Mononuclear cell (primary cell): Measurements from ENCODE around the gene DGKI. TPM values are rescaled to one million over a fixed set of nuclear protein-coding genes. Genes with fewer than 3 reads are reported as not detected.
"Not testable (repeated sequence)": the region's sequence is repeated elsewhere in the genome, so short reads cannot be mapped to it uniquely, and the experiment has no call there.

ENCODE experiments used
- H3K27me3 ChIP-seq: 2 replicates; pipeline ENCODE4 v1.6.0; 2011; ENCODE audit warnings: low read length, control low read depth; ENCODE audit not compliant: insufficient read depth
- H3K4me1 ChIP-seq: 2 replicates; pipeline ENCODE4 v1.5.1; 2011; ENCODE audit warnings: mild to moderate bottlenecking, low read length, control low read depth; ENCODE audit not compliant: insufficient read depth
- H3K4me3 ChIP-seq: 2 replicates; pipeline ENCODE4 v1.5.1; 2011; ENCODE audit warnings: mild to moderate bottlenecking, low read length, moderate library complexity
- H3K9me3 ChIP-seq: 2 replicates; pipeline ENCODE4 v1.5.1; 2011; ENCODE audit warnings: low read depth, mild to moderate bottlenecking, control low read depth, low read length
- total RNA-seq: library from RNA; depleted of rRNA; stranded (reverse); fragments of >200 nt; gene quantifications from one replicate; pipeline ENCODE4 v1.2.3, GENCODE V29; 2012

DGKI gene
- total RNA-seq, 1 donor: 0.21 TPM

DNA sequence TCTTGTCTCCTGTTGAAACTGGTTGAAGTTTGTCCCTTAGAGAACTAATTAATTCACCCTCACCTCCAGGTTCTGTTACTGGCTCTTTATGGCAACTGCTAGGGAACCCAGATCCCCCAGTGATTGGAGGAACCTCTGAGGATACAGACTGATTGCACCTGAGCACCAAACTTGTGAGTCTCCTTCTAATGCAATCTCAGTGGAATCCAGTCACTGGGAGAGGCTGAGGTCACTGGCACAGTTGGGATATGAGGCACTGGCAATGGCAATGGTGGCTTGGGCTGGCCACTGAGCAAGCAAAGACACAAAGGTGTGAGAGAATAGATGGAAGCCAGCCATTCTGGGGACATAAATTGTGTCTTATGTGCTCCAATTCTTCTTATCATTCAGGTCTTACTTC is 5.3 kb upstream of the DGKI start:
- Histone ChIP-seq H3K27me3 (peaks cover 26% of the 10 kb centered on the region), H3K4me1 (peaks cover 5% of the 10 kb centered on the region), H3K9me3 (no peaks in the 10 kb centered on the region), H3K4me3 (no peak overlapping the region)

DNA sequence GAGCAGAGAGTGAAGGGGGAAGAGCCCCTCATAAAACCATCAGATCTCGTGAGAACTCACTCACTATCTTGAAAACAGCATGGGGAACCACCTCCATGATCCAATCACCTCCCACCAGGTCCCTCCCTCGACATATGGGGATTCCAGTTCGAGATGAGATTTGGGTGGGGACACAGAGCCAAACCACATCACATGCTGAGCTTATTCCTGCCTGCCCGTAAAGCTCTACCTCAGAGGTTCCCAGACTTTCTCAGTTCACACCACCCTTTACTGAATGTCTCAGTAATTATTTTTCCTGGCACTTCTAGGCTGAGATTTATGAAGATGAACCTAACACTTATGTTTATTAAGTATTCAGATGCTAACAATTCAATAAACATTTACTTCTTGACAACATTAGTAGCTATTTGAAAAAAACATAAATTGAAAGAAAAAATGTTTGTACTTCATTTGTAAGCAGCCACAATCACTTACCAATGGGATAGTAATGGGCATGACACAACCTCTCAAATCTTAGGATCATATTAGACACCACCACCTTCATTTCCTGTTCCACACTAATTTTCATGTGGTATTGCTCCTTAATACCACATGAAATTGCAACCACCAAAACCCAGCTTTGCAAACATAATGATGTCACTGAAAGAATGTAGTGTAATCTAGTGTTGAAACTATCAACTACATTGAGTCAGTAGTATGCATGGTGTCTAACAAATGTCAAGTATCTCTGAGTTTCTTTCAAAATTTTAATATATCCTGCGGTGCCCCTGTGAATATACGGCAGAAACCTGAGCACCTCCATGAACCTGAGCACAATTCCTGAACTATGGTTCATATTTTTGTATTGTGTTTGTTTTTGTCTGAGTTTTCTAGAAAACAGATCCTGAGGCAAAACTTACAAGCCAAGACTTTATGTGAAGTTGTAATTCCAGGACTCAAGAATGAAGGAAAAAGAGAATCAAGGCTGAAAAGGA is 4.5 kb upstream of the DGKI start:
- Histone ChIP-seq H3K4me3 (no peak overlapping the region), H3K27me3 (peaks cover 29% of the 10 kb centered on the region), H3K4me1 (peaks cover 9% of the 10 kb centered on the region), H3K9me3 (no peaks in the 10 kb centered on the region)

DNA sequence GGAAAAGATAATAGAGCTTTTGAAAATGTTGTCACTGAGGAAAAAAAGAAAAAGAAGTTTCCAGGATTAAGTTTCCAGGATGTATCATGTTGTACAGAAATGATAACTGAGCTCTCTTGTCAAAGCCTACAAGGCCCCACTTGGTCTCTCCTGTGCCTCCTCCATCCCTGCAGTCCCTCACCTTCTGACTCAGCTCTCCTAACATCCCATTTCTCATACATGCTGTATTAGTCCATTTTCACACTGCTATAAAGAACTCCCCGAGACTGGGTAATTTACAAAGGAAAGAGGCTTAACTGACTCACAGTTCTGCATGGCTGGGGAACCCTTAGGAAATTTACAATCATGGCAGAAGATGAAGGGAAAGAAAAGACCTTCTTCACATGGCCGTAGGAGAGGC is 3.8 kb upstream of the DGKI start:
- H3K27me3 ChIP-seq: peaks cover 36% of the 10 kb centered on the region
- H3K9me3 ChIP-seq: no peaks in the 10 kb centered on the region
- H3K4me1 ChIP-seq: peaks cover 9% of the 10 kb centered on the region
- no peak overlapping the region for H3K4me3 ChIP-seq

- Histone ChIP-seq H3K4me1 (peaks cover 9% of the 10 kb centered on the region), H3K9me3 (no peaks in the 10 kb centered on the region), H3K27me3 (peaks cover 60% of the 10 kb centered on the region), H3K4me3 (no peak overlapping the region)
Observed at GRCh38 chr7:137848095-137848494, 1.3 kb upstream of the DGKI start.

DNA sequence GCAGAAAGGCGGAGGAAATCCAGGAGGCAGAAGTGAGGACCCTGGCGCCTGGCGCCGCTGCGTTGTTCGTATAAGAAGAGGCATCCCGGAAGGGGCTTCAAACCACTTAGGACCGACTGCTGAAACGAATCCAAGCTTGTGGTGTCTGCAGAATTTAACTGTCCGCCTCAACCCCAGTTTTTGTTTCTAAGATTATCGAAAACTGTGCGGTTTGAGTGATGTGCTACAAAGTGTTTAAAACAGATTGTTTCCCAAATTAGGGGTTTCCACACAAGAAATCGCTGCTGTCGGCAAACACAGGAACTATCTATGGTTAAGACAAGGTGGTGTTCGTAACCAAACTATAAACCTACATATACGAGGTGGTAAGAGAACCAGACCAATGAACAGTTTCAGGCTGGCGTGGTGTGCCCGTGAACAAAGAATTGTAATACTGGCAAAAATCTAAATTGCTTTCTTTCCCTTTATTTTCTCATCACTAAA is 835 bp upstream of the DGKI start:
- peaks cover 9% of the 10 kb centered on the region for H3K4me1 ChIP-seq
- no peak overlapping the region for H3K4me3 ChIP-seq
- H3K27me3 ChIP-seq: peaks cover 65% of the 10 kb centered on the region
- no peaks in the 10 kb centered on the region for H3K9me3 ChIP-seq

GRCh38 chr7:137846549-137846826 is 286 bp downstream of the DGKI start:
- H3K4me1 ChIP-seq: peaks cover 9% of the 10 kb centered on the region
- H3K9me3 ChIP-seq: no peaks in the 10 kb centered on the region
- peaks cover 70% of the 10 kb centered on the region for H3K27me3 ChIP-seq
- no peak overlapping the region for H3K4me3 ChIP-seq

- H3K9me3 ChIP-seq: no peaks in the 10 kb centered on the region
- H3K4me1 ChIP-seq: peaks cover 9% of the 10 kb centered on the region
- H3K27me3 ChIP-seq: peaks cover 81% of the 10 kb centered on the region
- no peak overlapping the region for H3K4me3 ChIP-seq
Observed at GRCh38 chr7:137844677-137845425, 1.9 kb downstream of the DGKI start.

- Histone ChIP-seq H3K27me3 (peaks cover 53% of the 10 kb centered on the region), H3K4me3 (no peak overlapping the region), H3K4me1 (no peaks in the 10 kb centered on the region), H3K9me3 (no peaks in the 10 kb centered on the region)
Observed at GRCh38 chr7:137839903-137840779, 6.6 kb downstream of the DGKI start.

- peaks cover 2% of the 10 kb centered on the region for H3K9me3 ChIP-seq
- H3K4me1 ChIP-seq: no peaks in the 10 kb centered on the region
- H3K27me3 ChIP-seq: peaks cover 39% of the 10 kb centered on the region
- H3K4me3 ChIP-seq: no peak overlapping the region
Observed at GRCh38 chr7:137838706-137839315, 8.0 kb downstream of the DGKI start.

GRCh38 chr7:137836541-137836940 is 10.2 kb downstream of the DGKI start:
- H3K9me3 ChIP-seq: peaks cover 10% of the 10 kb centered on the region
- H3K4me3 ChIP-seq: no peak overlapping the region
- H3K27me3 ChIP-seq: peaks cover 24% of the 10 kb centered on the region

GRCh38 chr7:137836113-137836509 is 10.7 kb downstream of the DGKI start:
- H3K27me3 ChIP-seq: peaks cover 20% of the 10 kb centered on the region
- no peaks in the 10 kb centered on the region for H3K4me1 ChIP-seq
- H3K4me3 ChIP-seq: no peak overlapping the region
- H3K9me3 ChIP-seq: peaks cover 10% of the 10 kb centered on the region

More at GRCh38 chr7:137836541-137836940, 10.2 kb downstream of the DGKI start:
- H3K4me1 ChIP-seq: no peaks in the 10 kb centered on the region

GRCh38 chr7:137835486-137836112 is 11.2 kb downstream of the DGKI start:
- Histone ChIP-seq H3K4me1 (no peaks in the 10 kb centered on the region), H3K9me3 (peaks cover 10% of the 10 kb centered on the region), H3K27me3 (peaks cover 16% of the 10 kb centered on the region), H3K4me3 (no peak overlapping the region)

- Histone ChIP-seq H3K4me3 (no peak overlapping the region), H3K27me3 (peaks cover 5% of the 10 kb centered on the region), H3K4me1 (no peaks in the 10 kb centered on the region)
Observed at GRCh38 chr7:137834552-137834951, 12.2 kb downstream of the DGKI start.

GRCh38 chr7:137832990-137833389 is 13.8 kb downstream of the DGKI start:
- not testable (repeated sequence) for H3K27me3 ChIP-seq, H3K4me1 ChIP-seq, H3K4me3 ChIP-seq, H3K9me3 ChIP-seq

More at GRCh38 chr7:137834552-137834951, 12.2 kb downstream of the DGKI start:
- H3K9me3 ChIP-seq: peaks cover 10% of the 10 kb centered on the region
